Measurements from ENCODE around the gene FBXW12. TPM values are rescaled to one million over a fixed set of nuclear protein-coding genes. Genes with fewer than 3 reads are reported as not detected.

Gene FBXW12
- total RNA-seq, 4 donors from 2014 or later = 1.1 TPM; not detected in 3

DNA sequence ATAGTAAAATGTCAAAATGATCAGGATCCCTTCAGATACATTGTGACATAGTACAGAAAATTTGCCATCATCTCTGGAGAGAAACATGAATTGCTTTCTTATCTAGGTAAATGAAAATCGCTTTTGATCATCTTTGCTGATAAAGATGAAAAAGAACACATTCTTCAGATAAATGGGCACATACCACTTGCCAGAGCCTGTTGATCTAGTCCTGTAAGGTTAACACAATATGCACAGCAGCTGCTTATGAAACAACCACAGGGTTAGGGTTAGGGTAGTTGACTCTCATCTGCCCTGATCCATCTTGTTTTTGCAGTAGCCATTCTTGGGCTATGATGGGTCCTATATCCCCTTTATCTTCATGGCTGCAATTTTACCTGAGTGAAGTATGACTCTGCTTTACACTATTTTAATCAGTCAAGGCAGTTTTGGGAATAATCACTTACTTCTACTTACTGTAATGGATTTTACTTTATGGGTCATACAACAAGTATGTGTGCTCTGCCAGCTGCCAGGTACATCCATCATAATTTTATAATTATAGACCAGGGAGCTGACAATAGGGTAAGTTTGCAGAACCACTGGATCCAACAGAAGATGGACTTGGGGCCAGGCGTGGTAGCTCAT, 26.0 kb upstream of the FBXW12 start:
- TF ChIP-seq, protein P1, sequence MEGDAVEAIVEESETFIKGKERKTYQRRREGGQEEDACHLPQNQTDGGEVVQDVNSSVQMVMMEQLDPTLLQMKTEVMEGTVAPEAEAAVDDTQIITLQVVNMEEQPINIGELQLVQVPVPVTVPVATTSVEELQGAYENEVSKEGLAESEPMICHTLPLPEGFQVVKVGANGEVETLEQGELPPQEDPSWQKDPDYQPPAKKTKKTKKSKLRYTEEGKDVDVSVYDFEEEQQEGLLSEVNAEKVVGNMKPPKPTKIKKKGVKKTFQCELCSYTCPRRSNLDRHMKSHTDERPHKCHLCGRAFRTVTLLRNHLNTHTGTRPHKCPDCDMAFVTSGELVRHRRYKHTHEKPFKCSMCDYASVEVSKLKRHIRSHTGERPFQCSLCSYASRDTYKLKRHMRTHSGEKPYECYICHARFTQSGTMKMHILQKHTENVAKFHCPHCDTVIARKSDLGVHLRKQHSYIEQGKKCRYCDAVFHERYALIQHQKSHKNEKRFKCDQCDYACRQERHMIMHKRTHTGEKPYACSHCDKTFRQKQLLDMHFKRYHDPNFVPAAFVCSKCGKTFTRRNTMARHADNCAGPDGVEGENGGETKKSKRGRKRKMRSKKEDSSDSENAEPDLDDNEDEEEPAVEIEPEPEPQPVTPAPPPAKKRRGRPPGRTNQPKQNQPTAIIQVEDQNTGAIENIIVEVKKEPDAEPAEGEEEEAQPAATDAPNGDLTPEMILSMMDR (IDR thresholded peaks at IDR 0.05; ENCODE audit: low read depth) = no peak

DNA sequence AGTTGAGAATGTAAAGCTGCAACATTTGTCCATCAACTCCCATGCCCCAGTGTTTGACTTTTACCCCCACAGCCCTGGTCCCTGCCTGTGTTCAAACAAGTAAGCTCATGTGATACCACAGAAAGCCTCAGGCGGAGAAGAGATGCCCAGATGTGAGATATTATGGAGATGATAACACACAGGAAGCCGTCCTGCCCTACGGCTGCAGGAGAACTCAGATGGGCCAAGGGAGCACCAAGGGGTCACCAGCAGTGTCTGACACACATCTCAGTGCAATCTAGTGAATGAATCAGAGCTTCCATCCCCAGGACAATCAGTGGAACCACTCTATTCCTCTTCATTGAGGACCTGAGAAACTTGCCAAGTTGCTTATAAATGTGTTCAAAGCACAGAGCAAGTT, 24.5 kb upstream of the FBXW12 start:
- TF ChIP-seq, protein P1 (IDR thresholded peaks at IDR 0.05; ENCODE audit: low read depth) = no peak

DNA sequence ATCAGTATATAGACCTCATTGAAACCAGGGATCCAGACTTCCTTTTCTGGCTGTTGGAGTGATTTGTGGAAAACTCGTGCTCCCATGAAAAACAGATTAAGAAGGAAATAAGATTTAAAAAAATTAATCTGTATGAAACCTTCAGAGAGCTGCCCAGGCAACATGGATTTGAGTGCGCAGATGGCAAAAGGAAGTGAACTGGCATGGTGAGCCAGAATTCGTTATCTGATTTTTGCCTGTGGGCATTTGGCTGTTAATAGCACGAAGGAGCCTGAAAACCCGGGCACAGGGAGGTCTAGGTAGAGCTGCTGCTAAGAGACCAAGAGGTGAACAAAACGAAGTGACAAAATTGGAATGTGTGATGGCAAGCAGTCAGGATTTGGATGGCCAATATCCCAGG, 19.5 kb upstream of the FBXW12 start:
- TF ChIP-seq, protein P1 (IDR thresholded peaks at IDR 0.05; ENCODE audit: low read depth) = no peak

DNA sequence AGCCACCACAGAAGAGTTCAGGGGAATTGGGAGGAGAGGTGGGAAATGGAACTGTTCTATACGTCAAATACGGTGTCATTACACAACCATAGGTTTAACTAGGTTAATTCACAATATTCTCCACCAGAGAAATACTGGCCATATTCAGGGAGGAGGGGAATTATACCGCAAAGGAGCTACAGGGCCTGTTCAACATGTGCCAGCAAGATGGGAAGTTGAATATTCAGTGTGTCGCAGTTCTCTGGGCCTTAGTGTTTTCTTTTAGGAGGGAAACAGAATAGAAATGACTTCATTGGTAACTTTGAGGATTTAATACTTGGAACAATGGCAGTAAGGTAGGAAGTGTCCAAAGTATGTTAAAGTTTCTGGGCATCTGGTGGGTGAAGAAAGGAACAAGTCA, 18.0 kb upstream of the FBXW12 start:
- TF ChIP-seq, protein P1 (IDR thresholded peaks at IDR 0.05; ENCODE audit: low read depth) = no peak

DNA sequence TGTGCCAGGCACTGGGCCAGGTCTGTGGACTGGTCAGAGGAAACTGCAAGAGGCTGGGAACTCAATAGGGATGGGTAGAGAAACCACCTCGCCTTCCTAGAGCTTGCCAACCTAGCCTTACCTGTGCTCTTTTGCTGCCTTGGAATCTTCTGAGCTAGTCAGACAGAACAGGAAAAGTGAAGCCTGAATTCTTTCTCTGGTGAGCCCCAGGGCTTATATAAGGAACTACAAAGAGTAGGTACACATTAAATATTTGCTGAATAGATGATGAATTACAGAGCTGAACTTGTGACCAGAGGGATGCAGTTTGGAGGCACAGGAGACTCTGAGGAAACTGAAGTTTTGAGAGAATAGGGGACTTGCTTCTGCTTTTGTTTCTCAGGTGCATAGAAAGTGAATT, 15.6 kb upstream of the FBXW12 start:
- TF ChIP-seq, protein P1 (IDR thresholded peaks at IDR 0.05; ENCODE audit: low read depth) = no peak

DNA sequence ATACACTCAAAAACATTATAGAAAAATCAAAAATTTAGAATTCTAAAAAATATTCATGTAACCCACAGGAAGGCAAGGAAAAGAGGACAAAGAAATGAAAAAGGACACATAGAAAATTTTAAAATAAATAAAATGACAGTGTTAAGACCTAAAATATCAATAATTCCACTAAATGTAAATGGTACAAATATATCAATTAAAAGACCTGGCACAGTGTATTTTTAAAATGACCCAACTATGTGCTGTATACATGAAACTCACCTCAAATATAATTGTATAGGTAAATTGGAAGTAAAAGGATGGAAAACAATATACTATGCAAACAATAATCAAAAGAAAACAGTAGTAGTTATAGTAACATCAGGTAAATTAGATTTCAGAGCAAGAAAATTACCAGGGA, 10.1 kb upstream of the FBXW12 start:
- TF ChIP-seq, protein P1 (IDR thresholded peaks at IDR 0.05; ENCODE audit: low read depth) = no peak

DNA sequence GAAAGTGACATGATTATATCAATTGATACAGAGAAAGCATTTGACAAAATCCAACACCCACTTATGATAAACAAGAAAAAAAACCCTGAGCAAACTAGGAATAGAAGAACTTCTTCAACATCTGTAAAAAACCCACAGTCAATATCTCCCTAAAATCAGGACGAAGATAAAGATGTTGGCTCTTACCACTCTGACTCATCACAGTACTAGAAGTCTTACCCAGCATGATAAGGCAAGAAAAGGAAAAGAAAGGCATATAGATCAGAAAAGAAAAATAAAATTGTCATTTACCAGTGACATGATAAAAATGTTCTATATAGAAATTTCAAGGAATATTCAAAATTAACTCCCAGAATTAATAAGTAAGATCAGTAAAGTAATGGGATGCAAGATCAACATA, 7.2 kb upstream of the FBXW12 start:
- TF ChIP-seq, protein P1 (IDR thresholded peaks at IDR 0.05; ENCODE audit: low read depth) = no peak

Measured in subcutaneous adipose tissue (tissue), 4 donors.